Lower leg skin (tissue), 3 donors: Measurements from ENCODE around the gene EMSY.

ENCODE experiments used
- POLR2A ChIP-seq, 2 donors: fragments of 450-650 bp; IDR thresholded peaks; one replicate each; pipeline ENCODE4 v1.6.1; 2016 to 2017; ENCODE audit warnings: antibody characterized with exemption in 2 of 2, mild to moderate bottlenecking in 1 of 2, moderate library complexity in 1 of 2
- TF ChIP-seq, protein P1 (sequence below), 3 donors: fragments of 450-650 bp; IDR thresholded peaks; one replicate each; pipeline ENCODE4 v1.5.1; 2016; ENCODE audit warnings: antibody characterized with exemption in 3 of 3, mild to moderate bottlenecking in 3 of 3, moderate library complexity in 2 of 3

DNA sequence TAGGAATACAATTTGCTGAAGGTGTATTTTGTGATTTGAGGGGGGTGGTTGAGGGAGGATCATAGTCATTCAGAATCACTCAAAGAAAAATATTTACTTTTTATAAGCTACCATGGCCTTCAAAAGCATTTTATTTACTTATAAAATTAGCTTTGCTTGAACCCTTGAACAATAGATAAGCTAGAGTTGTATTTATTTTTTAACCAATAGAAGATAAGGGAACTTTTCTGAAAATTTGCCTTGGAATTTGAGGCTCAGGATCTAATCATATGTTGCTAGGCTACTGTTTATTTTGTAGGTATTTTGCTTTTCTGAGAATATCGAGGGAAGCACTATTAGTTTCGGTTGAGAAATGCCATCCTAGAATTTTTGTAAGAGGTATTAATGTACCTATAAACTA lies 82.1 kb downstream of the EMSY start:
- TF ChIP-seq, protein P1, sequence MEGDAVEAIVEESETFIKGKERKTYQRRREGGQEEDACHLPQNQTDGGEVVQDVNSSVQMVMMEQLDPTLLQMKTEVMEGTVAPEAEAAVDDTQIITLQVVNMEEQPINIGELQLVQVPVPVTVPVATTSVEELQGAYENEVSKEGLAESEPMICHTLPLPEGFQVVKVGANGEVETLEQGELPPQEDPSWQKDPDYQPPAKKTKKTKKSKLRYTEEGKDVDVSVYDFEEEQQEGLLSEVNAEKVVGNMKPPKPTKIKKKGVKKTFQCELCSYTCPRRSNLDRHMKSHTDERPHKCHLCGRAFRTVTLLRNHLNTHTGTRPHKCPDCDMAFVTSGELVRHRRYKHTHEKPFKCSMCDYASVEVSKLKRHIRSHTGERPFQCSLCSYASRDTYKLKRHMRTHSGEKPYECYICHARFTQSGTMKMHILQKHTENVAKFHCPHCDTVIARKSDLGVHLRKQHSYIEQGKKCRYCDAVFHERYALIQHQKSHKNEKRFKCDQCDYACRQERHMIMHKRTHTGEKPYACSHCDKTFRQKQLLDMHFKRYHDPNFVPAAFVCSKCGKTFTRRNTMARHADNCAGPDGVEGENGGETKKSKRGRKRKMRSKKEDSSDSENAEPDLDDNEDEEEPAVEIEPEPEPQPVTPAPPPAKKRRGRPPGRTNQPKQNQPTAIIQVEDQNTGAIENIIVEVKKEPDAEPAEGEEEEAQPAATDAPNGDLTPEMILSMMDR (IDR thresholded peaks at IDR 0.05), result no peak
- TF ChIP-seq POLR2A (IDR thresholded peaks at IDR 0.05), result no peak
